NCI-H226 (cell line): ENCODE data around the gene CNTNAP2.
"Not testable (repeated sequence)": the region's sequence is repeated elsewhere in the genome, so short reads cannot be mapped to it uniquely, and the experiment has no call there.

Experiments
- DNase-seq: peaks from one replicate; pipeline ENCODE4 v3.0.0-alpha.2; 2015

CNTNAP2 gene

GRCh38 chr7:147595042-147595441 lies 1478.4 kb downstream of the CNTNAP2 start:
- DNase-seq = no peak

- not testable (repeated sequence) for DNase-seq
Observed at GRCh38 chr7:147598687-147599086, 1482.1 kb downstream of the CNTNAP2 start.

- DNase-seq = no peak
Observed at GRCh38 chr7:147605323-147605722, 1488.7 kb downstream of the CNTNAP2 start.

- no peak for DNase-seq
Observed at GRCh38 chr7:147607157-147607800, 1490.7 kb downstream of the CNTNAP2 start.

- DNase-seq = no peak
Observed at GRCh38 chr7:147611431-147611830, 1494.8 kb downstream of the CNTNAP2 start.

- DNase-seq = no peak
Observed at GRCh38 chr7:147635288-147635687, 1518.7 kb downstream of the CNTNAP2 start.

- no peak for DNase-seq
Observed at GRCh38 chr7:147636553-147636952, 1520.0 kb downstream of the CNTNAP2 start.

- DNase-seq = no peak
Observed at GRCh38 chr7:147638566-147638965, 1522.0 kb downstream of the CNTNAP2 start.

GRCh38 chr7:147639037-147639436 lies 1522.4 kb downstream of the CNTNAP2 start:
- no peak for DNase-seq

- DNase-seq = no peak
Observed at GRCh38 chr7:147639751-147640150, 1523.2 kb downstream of the CNTNAP2 start.

GRCh38 chr7:147640821-147641220 lies 1524.2 kb downstream of the CNTNAP2 start:
- DNase-seq = no peak

GRCh38 chr7:147646568-147646967 lies 1530.0 kb downstream of the CNTNAP2 start:
- DNase-seq = no peak

GRCh38 chr7:147650991-147651390 lies 1534.4 kb downstream of the CNTNAP2 start:
- DNase-seq = no peak

- DNase-seq = no peak
Observed at GRCh38 chr7:147651601-147652000, 1535.0 kb downstream of the CNTNAP2 start.

GRCh38 chr7:147653456-147653855 lies 1536.9 kb downstream of the CNTNAP2 start:
- DNase-seq = no peak

GRCh38 chr7:147658392-147658967 lies 1541.9 kb downstream of the CNTNAP2 start:
- DNase-seq = no peak

GRCh38 chr7:147659036-147659995 lies 1542.7 kb downstream of the CNTNAP2 start:
- DNase-seq = no peak

- no peak for DNase-seq
Observed at GRCh38 chr7:147664541-147664940, 1547.9 kb downstream of the CNTNAP2 start.

- no peak for DNase-seq
Observed at GRCh38 chr7:147670759-147671158, 1554.2 kb downstream of the CNTNAP2 start.

- no peak for DNase-seq
Observed at GRCh38 chr7:147674705-147675104, 1558.1 kb downstream of the CNTNAP2 start.

- no peak for DNase-seq
Observed at GRCh38 chr7:147678943-147679342, 1562.3 kb downstream of the CNTNAP2 start.

GRCh38 chr7:147681530-147681929 lies 1564.9 kb downstream of the CNTNAP2 start:
- no peak for DNase-seq

GRCh38 chr7:147700702-147701101 lies 1584.1 kb downstream of the CNTNAP2 start:
- DNase-seq = no peak

- DNase-seq = no peak
Observed at GRCh38 chr7:147707926-147708325, 1591.3 kb downstream of the CNTNAP2 start.
